ENCODE measurements around the gene CNOT8. TPM values are rescaled to one million over a fixed set of nuclear protein-coding genes. Genes with fewer than 3 reads are reported as not detected.

The CNOT8 gene
- total and polyA plus RNA-seq, 9 of the 15 experiments (the other 6 are each of a cell fraction or from before 2014, with no cell fraction given) = 15.2 to 68.9 (median 52.1) TPM

DNA sequence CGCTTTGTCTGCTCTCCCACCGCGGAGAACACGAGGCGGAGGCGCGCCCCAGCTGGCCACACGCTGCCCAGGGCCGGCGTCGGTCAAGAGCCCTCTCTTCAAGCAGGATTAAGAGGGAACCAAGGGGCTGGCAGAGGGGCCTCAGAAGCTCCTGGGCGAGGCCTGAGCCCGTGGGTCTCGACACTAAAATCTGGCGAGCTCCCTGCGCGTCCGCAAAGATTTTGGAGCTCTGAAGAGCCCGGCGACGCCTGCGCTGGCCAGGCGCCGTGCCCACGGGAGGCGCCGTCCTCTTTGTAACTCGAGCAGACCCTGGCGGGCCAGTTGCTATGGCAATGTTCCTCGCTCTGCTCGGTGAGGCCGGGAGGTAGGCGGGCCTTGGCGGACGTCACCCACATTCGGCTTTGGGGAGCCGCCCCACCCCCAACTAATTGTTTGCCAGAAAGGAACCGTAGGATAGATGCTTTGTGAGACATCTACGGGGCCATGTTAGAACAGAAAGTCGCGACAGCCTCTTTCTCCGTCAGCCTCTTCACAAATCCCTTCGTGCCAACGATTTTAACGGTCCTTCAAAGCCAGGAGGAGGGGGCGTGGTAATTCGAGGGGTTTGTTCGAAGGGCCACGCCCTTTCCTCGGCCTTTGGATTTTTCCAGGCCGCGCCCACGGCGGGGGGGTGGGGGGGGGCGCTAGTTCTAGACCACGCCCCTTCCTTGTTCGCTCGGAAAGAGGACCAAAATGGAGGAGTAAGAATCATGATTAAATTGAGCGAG is 714 bp upstream of the CNOT8 start (continued):
- TF ChIP-seq, protein P1, sequence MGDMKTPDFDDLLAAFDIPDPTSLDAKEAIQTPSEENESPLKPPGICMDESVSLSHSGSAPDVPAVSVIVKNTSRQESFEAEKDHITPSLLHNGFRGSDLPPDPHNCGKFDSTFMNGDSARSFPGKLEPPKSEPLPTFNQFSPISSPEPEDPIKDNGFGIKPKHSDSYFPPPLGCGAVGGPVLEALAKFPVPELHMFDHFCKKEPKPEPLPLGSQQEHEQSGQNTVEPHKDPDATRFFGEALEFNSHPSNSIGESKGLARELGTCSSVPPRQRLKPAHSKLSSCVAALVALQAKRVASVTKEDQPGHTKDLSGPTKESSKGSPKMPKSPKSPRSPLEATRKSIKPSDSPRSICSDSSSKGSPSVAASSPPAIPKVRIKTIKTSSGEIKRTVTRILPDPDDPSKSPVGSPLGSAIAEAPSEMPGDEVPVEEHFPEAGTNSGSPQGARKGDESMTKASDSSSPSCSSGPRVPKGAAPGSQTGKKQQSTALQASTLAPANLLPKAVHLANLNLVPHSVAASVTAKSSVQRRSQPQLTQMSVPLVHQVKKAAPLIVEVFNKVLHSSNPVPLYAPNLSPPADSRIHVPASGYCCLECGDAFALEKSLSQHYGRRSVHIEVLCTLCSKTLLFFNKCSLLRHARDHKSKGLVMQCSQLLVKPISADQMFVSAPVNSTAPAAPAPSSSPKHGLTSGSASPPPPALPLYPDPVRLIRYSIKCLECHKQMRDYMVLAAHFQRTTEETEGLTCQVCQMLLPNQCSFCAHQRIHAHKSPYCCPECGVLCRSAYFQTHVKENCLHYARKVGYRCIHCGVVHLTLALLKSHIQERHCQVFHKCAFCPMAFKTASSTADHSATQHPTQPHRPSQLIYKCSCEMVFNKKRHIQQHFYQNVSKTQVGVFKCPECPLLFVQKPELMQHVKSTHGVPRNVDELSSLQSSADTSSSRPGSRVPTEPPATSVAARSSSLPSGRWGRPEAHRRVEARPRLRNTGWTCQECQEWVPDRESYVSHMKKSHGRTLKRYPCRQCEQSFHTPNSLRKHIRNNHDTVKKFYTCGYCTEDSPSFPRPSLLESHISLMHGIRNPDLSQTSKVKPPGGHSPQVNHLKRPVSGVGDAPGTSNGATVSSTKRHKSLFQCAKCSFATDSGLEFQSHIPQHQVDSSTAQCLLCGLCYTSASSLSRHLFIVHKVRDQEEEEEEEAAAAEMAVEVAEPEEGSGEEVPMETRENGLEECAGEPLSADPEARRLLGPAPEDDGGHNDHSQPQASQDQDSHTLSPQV (IDR thresholded peaks at IDR 0.05) = peak; percentile 91
- peak; percentile 76; the same call in 1 of the 2 replicates for TF ChIP-seq SNIP1 (IDR thresholded peaks at IDR 0.05; ENCODE audit: low read depth)
- TF ChIP-seq, protein P2, sequence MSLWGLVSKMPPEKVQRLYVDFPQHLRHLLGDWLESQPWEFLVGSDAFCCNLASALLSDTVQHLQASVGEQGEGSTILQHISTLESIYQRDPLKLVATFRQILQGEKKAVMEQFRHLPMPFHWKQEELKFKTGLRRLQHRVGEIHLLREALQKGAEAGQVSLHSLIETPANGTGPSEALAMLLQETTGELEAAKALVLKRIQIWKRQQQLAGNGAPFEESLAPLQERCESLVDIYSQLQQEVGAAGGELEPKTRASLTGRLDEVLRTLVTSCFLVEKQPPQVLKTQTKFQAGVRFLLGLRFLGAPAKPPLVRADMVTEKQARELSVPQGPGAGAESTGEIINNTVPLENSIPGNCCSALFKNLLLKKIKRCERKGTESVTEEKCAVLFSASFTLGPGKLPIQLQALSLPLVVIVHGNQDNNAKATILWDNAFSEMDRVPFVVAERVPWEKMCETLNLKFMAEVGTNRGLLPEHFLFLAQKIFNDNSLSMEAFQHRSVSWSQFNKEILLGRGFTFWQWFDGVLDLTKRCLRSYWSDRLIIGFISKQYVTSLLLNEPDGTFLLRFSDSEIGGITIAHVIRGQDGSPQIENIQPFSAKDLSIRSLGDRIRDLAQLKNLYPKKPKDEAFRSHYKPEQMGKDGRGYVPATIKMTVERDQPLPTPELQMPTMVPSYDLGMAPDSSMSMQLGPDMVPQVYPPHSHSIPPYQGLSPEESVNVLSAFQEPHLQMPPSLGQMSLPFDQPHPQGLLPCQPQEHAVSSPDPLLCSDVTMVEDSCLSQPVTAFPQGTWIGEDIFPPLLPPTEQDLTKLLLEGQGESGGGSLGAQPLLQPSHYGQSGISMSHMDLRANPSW (CRISPR knock-in tag; IDR thresholded peaks at IDR 0.05) = no peak
- TF ChIP-seq PPARD (CRISPR knock-in tag; IDR thresholded peaks at IDR 0.05) = no peak
- TF ChIP-seq ZNF57 (CRISPR knock-in tag; IDR thresholded peaks at IDR 0.05) = no peak
- TF ChIP-seq SMARCA5 (IDR thresholded peaks at IDR 0.05) = no peak
- TF ChIP-seq, protein P3, sequence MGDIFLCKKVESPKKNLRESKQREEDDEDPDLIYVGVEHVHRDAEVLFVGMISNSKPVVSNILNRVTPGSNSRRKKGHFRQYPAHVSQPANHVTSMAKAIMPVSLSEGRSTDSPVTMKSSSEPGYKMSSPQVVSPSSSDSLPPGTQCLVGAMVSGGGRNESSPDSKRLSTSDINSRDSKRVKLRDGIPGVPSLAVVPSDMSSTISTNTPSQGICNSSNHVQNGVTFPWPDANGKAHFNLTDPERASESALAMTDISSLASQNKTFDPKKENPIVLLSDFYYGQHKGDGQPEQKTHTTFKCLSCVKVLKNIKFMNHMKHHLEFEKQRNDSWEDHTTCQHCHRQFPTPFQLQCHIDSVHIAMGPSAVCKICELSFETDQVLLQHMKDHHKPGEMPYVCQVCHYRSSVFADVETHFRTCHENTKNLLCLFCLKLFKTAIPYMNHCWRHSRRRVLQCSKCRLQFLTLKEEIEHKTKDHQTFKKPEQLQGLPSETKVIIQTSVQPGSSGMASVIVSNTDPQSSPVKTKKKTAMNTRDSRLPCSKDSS (IDR thresholded peaks at IDR 0.05; ENCODE audit: low read depth, partially characterized antibody) = no peak
- TF ChIP-seq, protein P4, sequence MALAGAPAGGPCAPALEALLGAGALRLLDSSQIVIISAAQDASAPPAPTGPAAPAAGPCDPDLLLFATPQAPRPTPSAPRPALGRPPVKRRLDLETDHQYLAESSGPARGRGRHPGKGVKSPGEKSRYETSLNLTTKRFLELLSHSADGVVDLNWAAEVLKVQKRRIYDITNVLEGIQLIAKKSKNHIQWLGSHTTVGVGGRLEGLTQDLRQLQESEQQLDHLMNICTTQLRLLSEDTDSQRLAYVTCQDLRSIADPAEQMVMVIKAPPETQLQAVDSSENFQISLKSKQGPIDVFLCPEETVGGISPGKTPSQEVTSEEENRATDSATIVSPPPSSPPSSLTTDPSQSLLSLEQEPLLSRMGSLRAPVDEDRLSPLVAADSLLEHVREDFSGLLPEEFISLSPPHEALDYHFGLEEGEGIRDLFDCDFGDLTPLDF (CRISPR knock-in tag; IDR thresholded peaks at IDR 0.05) = no peak; the same call in 1 of the 2 replicates
- TF ChIP-seq TFAM (CRISPR knock-in tag; conservative IDR thresholded peaks at IDR 0.05) = no peak
- TF ChIP-seq, protein P5, sequence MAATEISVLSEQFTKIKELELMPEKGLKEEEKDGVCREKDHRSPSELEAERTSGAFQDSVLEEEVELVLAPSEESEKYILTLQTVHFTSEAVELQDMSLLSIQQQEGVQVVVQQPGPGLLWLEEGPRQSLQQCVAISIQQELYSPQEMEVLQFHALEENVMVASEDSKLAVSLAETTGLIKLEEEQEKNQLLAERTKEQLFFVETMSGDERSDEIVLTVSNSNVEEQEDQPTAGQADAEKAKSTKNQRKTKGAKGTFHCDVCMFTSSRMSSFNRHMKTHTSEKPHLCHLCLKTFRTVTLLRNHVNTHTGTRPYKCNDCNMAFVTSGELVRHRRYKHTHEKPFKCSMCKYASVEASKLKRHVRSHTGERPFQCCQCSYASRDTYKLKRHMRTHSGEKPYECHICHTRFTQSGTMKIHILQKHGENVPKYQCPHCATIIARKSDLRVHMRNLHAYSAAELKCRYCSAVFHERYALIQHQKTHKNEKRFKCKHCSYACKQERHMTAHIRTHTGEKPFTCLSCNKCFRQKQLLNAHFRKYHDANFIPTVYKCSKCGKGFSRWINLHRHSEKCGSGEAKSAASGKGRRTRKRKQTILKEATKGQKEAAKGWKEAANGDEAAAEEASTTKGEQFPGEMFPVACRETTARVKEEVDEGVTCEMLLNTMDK (IDR thresholded peaks at IDR 0.05; ENCODE audit: borderline replicate concordance, insufficient read depth, low read depth, low read length, poor library complexity, severe bottlenecking) = peak; percentile 31
- TF ChIP-seq, protein P6, sequence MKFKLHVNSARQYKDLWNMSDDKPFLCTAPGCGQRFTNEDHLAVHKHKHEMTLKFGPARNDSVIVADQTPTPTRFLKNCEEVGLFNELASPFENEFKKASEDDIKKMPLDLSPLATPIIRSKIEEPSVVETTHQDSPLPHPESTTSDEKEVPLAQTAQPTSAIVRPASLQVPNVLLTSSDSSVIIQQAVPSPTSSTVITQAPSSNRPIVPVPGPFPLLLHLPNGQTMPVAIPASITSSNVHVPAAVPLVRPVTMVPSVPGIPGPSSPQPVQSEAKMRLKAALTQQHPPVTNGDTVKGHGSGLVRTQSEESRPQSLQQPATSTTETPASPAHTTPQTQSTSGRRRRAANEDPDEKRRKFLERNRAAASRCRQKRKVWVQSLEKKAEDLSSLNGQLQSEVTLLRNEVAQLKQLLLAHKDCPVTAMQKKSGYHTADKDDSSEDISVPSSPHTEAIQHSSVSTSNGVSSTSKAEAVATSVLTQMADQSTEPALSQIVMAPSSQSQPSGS (CRISPR knock-in tag; IDR thresholded peaks at IDR 0.05) = no peak
